Activated naive CD8-positive, alpha-beta T cell (primary cell): ENCODE results near the gene ATP11A.
A peak's percentile ranks its signal among the peaks of the same experiment; 100 is the strongest.

Experiments used
- H3K27ac Mint-ChIP-seq: one replicate; pipeline ENCODE4 v1.8.0; 2021; ENCODE audit warnings: mixed read lengths
- H3K27me3 Mint-ChIP-seq: one replicate; pipeline ENCODE4 v1.8.0; 2021; ENCODE audit warnings: mixed read lengths
- H3K36me3 Mint-ChIP-seq: one replicate; pipeline ENCODE4 v1.8.0; 2021; ENCODE audit warnings: mixed read lengths
- H3K4me1 Mint-ChIP-seq: one replicate; pipeline ENCODE4 v1.8.0; 2021; ENCODE audit warnings: low read depth, mixed read lengths
- H3K4me3 Mint-ChIP-seq: one replicate; pipeline ENCODE4 v1.8.0; 2021; ENCODE audit warnings: mild to moderate bottlenecking, mixed read lengths
- H3K9me3 Mint-ChIP-seq: one replicate; pipeline ENCODE4 v1.8.0; 2021; ENCODE audit warnings: low read depth, mixed read lengths

ATP11A gene

DNA sequence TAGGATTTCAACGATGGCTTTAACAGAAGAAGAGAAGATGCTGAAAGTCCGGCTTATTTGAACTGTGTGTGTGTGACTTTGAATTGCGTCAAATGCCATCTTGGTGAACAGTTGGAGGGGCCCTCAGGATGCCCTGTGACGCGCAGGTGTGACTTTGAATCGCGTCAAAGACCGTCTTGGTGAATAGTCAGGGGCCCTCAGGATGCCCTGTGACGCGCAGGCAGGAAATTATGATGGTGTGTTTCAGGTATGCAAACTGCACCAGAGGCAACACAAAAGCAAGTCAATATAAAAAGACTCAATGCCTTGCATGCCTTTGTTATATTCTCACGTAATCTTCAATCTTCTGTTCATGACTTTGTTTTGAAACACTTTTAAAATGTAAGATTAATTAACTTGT, 29.2 kb downstream of the ATP11A start:
- H3K36me3 Mint-ChIP-seq: peaks cover 9% of the 10 kb centered on the region
- no peaks in the 10 kb centered on the region for H3K9me3 Mint-ChIP-seq
- no peaks in the 10 kb centered on the region for H3K27me3 Mint-ChIP-seq
- H3K4me1 Mint-ChIP-seq: peaks cover 11% of the 10 kb centered on the region
- H3K4me3 Mint-ChIP-seq: no peak overlapping the region
- no peak overlapping the region for H3K27ac Mint-ChIP-seq

DNA sequence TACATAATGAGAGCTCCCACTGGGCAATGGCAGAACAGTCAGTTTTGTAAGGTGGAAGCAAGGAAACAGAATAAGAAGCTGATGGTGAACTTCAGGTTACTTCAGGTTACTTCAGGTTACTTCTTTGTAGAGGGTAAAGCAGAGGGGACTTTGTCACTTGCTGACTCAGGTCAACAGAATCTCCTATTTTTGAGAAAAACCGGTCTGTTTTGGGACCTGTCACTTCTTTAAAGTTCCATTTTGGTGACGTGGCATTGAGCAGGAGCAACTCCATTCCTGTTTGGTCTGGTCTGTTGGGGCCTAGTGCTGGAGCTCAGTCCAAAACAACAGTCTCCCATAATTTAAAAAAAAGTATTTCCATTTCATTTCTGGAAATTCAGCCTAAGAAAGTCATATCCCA, 29.7 kb downstream of the ATP11A start:
- H3K9me3 Mint-ChIP-seq: no peaks in the 10 kb centered on the region
- H3K27me3 Mint-ChIP-seq: no peaks in the 10 kb centered on the region
- H3K27ac Mint-ChIP-seq: no peak overlapping the region
- H3K36me3 Mint-ChIP-seq: peaks cover 8% of the 10 kb centered on the region
- H3K4me1 Mint-ChIP-seq: peaks cover 10% of the 10 kb centered on the region
- H3K4me3 Mint-ChIP-seq: no peak overlapping the region

DNA sequence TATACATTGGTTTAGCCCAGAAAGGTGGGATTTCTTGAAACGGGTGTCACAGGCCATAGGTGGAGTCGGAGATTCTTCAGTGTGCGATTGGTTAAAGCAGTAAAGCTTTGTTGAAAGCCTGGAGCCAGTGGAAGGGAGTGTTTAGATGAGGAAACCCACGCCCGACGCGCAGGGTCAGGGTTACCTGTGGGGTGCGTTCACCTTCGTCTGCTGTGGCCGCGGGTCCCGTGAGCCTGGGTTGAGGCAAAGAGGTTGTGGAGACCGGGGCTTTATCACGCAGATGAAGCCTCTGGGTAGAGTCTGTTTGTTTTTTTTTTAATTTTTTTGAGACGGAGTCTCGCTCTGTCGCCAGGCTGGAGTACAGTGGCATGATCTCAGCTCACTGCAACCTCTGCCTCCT, 30.4 kb downstream of the ATP11A start:
- H3K4me3 Mint-ChIP-seq: no peak overlapping the region
- H3K36me3 Mint-ChIP-seq: peaks cover 4% of the 10 kb centered on the region
- no peaks in the 10 kb centered on the region for H3K27me3 Mint-ChIP-seq
- H3K9me3 Mint-ChIP-seq: no peaks in the 10 kb centered on the region
- peaks cover 8% of the 10 kb centered on the region for H3K4me1 Mint-ChIP-seq
- H3K27ac Mint-ChIP-seq: no peak overlapping the region

- Mint-ChIP-seq H3K27ac (no peak overlapping the region), H3K27me3 (no peaks in the 10 kb centered on the region), H3K4me1 (peaks cover 13% of the 10 kb centered on the region), H3K36me3 (peaks cover 4% of the 10 kb centered on the region), H3K4me3 (no peak overlapping the region), H3K9me3 (no peaks in the 10 kb centered on the region)
These were observed 31.0 kb downstream of the ATP11A start for GRCh38 chr13:112720814-112721197.

DNA sequence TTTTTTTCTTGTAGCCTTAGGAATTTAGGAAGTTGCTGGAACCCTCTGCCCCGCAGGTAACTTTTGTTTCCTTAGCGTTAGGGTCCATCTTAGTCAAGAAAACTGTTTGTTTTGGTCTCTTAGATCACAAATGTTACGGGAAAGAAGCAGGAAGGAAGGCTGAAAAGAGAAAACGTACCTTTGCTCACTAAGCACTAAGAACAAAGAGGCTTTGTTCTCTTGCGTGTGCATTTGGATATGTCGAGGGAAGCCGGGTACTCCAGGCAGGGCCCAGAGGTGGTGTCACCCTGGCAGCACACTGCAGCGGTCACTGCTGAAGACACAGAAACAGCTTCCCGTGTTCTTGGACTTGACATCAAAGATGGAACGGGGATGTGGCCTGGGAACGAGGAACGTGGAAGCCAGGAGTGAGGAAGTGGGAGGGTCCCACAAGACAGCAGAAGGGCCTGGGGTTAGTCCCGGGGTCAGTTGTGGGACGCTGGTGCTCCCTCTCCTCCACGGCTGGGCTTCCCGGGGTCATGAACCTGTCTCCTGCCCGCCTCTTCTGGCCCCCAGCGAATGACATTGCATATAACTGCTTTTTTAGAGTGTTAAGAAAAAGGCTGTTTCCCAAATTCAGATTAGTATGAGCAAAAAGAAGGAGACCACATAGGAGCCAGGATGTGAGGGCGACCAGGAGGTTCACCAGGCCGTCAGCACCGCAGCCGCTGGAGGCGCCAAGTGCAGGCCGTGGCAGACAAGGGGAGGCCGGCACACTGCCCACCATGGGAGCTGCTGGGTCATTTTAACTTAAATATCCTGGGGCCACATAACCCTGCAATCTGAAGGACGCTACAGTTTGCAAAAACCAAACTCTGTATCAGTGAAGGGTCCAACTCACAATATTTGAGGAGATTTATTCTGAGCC, 31.6 kb downstream of the ATP11A start:
- no peak overlapping the region for H3K27ac Mint-ChIP-seq

DNA sequence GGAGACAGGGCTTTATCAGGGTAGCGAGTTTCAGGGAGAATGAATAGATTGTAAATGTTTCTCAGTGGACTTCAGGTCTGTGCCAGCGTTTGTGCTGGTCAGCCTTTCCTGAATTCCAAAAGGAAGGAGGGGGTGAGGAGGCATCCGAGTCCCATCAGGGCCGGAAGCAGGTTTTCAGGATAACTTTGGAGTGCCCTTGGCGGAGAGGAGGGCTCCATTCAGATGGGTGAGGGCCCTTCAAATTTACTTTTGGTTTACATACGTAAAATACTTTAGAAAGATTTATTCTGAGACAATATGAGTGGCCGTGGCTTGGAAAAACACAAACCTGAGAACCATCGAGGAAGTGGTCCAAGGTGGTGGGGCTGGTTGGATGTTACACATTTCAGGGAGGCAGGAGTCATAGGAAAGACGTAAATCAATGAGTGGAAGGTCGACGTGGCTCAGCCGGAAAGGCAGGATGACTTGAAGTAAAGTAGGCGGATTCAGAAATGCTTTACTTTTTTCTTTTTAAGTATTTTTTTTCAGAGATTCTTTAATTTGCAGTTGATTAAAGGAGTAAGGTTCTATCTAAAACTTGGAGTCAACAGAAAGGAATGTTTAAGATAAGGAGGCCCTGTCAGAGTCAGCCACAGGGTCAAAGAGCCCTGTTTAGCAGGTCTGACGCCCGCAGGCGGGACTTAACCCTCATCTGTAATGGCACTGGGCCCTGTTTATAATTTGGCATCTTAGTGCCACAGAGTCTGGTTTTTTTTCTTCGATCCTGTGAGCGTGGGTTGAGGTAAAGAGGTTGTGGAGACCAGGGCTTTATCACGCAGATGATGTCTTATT, 32.8 kb downstream of the ATP11A start:
- Mint-ChIP-seq H3K36me3 (peaks cover 2% of the 10 kb centered on the region), H3K27me3 (no peaks in the 10 kb centered on the region), H3K27ac (no peak overlapping the region), H3K4me1 (peaks cover 23% of the 10 kb centered on the region), H3K4me3 (no peak overlapping the region), H3K9me3 (no peaks in the 10 kb centered on the region)

More for the DNA sequence above, 31.6 kb downstream of the ATP11A start:
- no peak overlapping the region for H3K4me3 Mint-ChIP-seq
- peaks cover 19% of the 10 kb centered on the region for H3K4me1 Mint-ChIP-seq
- H3K9me3 Mint-ChIP-seq: no peaks in the 10 kb centered on the region
- peaks cover 4% of the 10 kb centered on the region for H3K36me3 Mint-ChIP-seq
- no peaks in the 10 kb centered on the region for H3K27me3 Mint-ChIP-seq

DNA sequence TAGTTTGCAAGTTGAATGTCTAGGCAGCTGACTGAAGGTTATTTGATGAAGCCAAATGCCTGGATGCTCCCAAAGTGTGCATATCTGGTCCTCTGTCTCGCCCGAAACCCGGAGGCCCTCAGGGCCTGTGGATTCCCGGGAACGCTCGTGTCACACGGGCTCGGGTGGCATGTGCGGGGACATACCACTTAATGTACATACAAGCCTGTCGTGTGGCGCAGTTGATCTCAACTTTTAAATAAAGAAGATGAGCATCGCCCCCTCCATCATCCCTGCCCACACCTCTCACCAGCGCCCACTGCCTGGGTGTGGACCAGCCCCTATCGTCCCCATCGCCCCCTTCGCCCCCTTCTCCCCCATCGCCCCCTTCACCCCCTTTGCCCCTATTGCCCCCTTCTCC, 33.9 kb downstream of the ATP11A start:
- peaks cover 23% of the 10 kb centered on the region for H3K4me1 Mint-ChIP-seq

DNA sequence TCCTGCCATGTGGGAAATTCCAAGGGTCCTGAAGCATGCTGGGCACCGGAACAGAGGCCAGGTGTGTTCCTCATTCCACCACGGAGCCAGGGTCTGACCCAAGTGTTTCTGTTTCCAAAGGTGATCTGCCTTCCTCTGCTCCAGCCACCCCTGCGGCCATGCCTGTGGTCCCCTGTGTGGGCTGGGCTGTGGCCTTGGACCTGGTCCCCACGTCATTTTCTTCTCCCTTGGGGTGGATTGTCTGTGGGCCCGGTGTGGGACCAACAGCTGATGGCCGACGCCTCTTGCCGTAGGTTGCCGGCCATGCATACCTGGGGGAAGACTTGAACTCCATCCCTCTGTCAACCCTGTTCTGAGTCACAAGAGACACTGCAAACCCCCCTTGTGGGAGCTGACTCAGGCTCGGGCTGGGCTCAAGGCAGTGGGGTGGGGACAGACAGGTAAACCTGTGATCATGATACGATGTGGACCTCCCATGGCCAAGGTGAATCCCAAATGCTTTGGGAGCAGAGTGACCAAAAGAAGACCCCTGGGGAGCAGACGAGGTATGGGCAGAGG, 35.0 kb downstream of the ATP11A start:
- H3K9me3 Mint-ChIP-seq: no peaks in the 10 kb centered on the region
- H3K4me1 Mint-ChIP-seq: peaks cover 23% of the 10 kb centered on the region
- no peak overlapping the region for H3K4me3 Mint-ChIP-seq
- no peak overlapping the region for H3K27ac Mint-ChIP-seq
- no peaks in the 10 kb centered on the region for H3K36me3 Mint-ChIP-seq
- no peaks in the 10 kb centered on the region for H3K27me3 Mint-ChIP-seq

More for the DNA sequence above, 33.9 kb downstream of the ATP11A start:
- no peak overlapping the region for H3K4me3 Mint-ChIP-seq
- no peak overlapping the region for H3K27ac Mint-ChIP-seq
- H3K27me3 Mint-ChIP-seq: no peaks in the 10 kb centered on the region
- no peaks in the 10 kb centered on the region for H3K9me3 Mint-ChIP-seq
- peaks cover 2% of the 10 kb centered on the region for H3K36me3 Mint-ChIP-seq

DNA sequence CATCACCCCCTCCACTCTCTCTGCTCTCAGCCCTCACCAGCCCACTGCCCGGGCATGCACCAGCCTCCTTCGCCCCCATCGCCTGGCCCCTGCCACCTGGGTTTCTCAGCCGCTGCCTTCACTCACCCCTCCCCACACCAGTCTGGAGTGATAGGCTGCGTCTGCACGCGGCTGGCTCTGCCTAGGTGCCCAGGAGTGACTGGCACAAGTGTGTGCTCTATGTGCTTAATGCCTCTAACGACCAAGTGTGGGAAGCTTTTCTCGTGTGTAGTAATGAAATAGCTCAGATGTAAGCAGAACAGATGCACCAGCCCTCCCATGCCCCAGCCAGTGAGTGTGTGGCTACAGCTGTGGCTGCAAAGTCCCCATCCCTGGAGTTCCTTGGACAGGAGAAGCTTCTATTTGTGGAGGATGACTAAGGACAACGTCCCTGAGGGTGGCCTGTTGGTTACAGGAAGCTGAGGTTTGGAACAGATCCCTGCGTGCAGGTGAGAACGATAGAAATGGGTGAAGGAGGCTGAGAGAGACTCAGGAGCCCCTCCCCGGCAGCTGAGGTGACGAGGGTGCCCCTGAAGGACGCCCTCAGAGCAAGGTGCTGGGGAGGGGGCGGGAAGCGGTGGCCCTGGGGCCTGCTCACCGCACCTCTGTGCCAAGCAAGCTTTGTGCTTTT, 35.6 kb downstream of the ATP11A start:
- H3K27me3 Mint-ChIP-seq: no peaks in the 10 kb centered on the region
- peaks cover 20% of the 10 kb centered on the region for H3K4me1 Mint-ChIP-seq
- peak overlapping the region; percentile 64 for H3K27ac Mint-ChIP-seq
- H3K9me3 Mint-ChIP-seq: no peaks in the 10 kb centered on the region
- peak overlapping the region; percentile 10 for H3K4me3 Mint-ChIP-seq
- H3K36me3 Mint-ChIP-seq: no peaks in the 10 kb centered on the region

DNA sequence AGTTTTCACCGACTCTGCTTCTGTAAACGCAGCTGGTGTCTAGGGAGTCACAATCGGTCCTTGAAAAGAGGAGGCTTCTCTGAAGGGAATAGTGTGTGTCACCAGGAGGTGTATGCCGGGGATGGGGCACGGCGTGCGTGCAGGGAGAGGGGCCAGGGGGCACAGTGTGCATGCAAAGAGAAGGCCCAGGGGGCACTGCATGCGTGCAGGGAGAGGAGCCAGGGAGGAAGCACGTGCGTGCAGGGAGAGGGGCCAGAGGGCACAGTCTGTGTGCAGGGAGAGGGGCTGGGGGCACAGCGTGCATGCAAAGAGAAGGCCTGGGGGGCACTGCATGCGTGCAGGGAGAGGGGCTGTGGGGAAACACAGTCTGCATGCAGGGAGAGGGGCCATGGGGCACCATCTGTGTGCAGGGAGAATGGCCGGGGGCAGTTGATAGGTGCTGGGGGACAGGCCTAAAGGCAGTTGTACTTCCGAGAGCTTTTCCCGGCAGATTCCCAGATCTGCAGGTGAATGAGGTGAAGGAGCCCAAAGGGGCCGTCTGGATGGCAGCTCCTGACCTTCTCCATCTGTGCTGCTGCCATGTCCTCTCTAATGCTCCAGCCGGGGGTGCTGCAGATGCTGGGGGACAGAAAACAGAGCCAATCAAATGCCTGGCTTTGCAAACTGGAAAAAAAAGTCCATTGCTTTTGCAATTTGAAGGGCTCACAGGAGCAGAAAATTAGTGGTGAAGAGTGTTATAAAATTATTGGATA, 36.4 kb downstream of the ATP11A start:
- H3K9me3 Mint-ChIP-seq: no peaks in the 10 kb centered on the region
- peaks cover 20% of the 10 kb centered on the region for H3K4me1 Mint-ChIP-seq
- H3K36me3 Mint-ChIP-seq: no peaks in the 10 kb centered on the region
- H3K4me3 Mint-ChIP-seq: no peak overlapping the region
- no peaks in the 10 kb centered on the region for H3K27me3 Mint-ChIP-seq
- H3K27ac Mint-ChIP-seq: no peak overlapping the region

DNA sequence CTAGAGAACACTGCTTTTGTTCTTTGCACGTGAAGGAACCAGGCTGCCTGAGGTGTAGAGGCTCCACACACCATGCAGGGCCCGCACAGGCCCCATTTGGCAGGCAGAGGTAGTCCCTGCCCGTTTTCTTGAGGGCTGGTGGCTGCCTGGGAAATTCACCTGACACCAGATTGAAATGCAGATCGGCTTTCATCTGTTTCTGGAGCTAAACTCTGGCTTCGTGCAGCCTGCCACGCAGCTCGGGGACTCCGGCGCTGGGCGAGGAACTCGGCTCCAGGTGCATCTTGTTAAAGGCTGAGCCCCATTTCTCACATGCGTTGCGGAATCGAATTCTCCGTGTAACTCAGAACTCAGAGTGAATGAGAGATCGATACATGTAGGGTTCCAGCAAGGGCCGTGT, 37.7 kb downstream of the ATP11A start:
- Mint-ChIP-seq H3K36me3 (no peaks in the 10 kb centered on the region), H3K9me3 (no peaks in the 10 kb centered on the region), H3K4me1 (peaks cover 18% of the 10 kb centered on the region), H3K27ac (no peak overlapping the region), H3K4me3 (no peak overlapping the region), H3K27me3 (no peaks in the 10 kb centered on the region)

DNA sequence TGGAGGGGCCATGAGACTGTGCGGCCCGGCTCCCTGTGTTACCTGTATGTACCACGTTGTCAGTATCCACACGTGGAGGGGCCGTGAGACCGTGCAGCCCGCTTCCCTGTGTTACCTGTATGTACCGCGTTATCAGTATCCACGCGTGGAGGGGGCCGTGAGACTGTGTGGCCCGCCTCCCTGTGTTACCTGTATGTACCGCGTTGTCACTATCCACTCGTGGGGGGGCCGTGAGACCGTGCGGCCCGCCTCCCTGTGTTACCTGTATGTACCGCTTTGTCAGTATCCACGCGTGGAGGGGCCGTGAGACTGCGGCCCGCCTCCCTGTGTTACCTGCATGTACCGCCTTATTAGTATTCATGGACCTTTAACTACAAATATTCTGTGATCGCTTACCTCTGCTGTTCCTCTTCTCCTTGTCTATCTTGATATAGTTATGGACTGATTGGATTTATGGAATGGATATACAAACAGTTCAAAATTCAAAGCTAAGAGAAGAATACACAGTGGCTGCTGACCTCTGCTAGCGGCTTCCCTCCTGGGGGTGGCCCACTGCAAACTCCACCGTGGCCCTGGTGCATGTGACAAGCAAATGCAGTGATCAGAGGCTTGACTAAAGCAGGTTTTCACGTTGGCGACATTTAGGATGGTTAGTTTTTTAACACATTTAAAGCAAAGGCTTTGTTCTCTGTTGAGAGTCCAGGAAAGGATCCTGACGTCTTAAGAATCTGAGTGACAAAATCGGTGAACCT, 38.7 kb downstream of the ATP11A start:
- Mint-ChIP-seq H3K36me3 (no peaks in the 10 kb centered on the region), H3K4me3 (no peak overlapping the region), H3K27me3 (no peaks in the 10 kb centered on the region), H3K27ac (no peak overlapping the region), H3K9me3 (no peaks in the 10 kb centered on the region), H3K4me1 (peaks cover 20% of the 10 kb centered on the region)

DNA sequence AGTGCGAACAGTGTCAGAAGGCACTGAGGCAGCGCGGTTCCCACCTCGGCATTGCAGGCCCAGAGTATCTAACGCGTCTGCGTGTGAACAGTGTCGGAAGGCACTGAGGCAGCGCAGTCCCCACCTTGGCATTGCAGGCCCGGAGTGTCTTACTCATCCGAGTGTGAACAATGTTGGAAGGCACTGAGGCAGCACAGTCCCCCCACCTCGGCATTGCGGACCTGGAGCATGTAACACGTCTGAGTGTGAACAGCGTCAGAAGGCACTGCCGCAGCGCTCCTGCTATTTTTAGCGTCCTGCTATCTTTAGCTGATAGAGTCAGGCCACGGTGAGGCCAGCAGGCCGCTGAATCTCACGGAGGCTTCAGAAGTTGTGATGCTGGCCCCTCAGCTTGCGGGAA, 39.6 kb downstream of the ATP11A start:
- Mint-ChIP-seq H3K9me3 (no peaks in the 10 kb centered on the region), H3K4me1 (peaks cover 22% of the 10 kb centered on the region), H3K4me3 (no peak overlapping the region), H3K36me3 (no peaks in the 10 kb centered on the region), H3K27ac (no peak overlapping the region), H3K27me3 (no peaks in the 10 kb centered on the region)
